ENCODE results near the gene MCF2L2.

The MCF2L2 gene

DNA sequence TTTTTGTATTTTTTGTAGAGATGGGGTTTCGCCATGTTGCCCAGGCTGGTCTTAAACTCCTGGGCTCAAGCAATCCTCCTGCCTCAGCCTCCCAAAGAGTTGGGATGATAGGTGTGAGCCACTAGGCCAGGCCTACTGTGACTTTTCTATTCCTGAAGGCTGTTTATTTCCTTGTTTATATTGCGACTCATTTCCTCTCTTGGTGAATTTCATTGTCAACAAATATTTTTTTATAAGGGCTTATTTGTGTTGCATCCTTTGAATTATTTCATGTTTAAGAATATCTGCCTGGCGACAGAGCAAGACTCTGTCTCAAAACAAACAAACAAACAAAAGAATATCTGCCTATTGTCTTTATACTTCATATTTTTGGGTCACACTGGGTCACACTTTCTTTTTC, 299.7 kb downstream of the MCF2L2 start:
- ATAC-seq, result no peak
- no peak for TF ChIP-seq ARNTL (CRISPR knock-in tag; IDR thresholded peaks at IDR 0.05; ENCODE audit: borderline replicate concordance, low read depth)
- no peak for TF ChIP-seq ZNF565 (CRISPR knock-in tag; conservative IDR thresholded peaks at IDR 0.05; ENCODE audit: low read depth)
- TF ChIP-seq ESRRG (CRISPR knock-in tag; IDR thresholded peaks at IDR 0.05), result no peak
- no peak for TF ChIP-seq GLIS3 (CRISPR knock-in tag; IDR thresholded peaks at IDR 0.05)
- TF ChIP-seq, protein P1, sequence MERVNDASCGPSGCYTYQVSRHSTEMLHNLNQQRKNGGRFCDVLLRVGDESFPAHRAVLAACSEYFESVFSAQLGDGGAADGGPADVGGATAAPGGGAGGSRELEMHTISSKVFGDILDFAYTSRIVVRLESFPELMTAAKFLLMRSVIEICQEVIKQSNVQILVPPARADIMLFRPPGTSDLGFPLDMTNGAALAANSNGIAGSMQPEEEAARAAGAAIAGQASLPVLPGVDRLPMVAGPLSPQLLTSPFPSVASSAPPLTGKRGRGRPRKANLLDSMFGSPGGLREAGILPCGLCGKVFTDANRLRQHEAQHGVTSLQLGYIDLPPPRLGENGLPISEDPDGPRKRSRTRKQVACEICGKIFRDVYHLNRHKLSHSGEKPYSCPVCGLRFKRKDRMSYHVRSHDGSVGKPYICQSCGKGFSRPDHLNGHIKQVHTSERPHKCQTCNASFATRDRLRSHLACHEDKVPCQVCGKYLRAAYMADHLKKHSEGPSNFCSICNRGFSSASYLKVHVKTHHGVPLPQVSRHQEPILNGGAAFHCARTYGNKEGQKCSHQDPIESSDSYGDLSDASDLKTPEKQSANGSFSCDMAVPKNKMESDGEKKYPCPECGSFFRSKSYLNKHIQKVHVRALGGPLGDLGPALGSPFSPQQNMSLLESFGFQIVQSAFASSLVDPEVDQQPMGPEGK (CRISPR knock-in tag; IDR thresholded peaks at IDR 0.05; ENCODE audit: borderline replicate concordance), result no peak
- TF ChIP-seq BACH2 (CRISPR knock-in tag; IDR thresholded peaks at IDR 0.05; ENCODE audit: borderline replicate concordance), result no peak
- no peak for TF ChIP-seq ZFP30 (CRISPR knock-in tag; IDR thresholded peaks at IDR 0.05)
- no peak for TF ChIP-seq TCF4 (CRISPR knock-in tag; IDR thresholded peaks at IDR 0.05; ENCODE audit: borderline replicate concordance)
- TF ChIP-seq, protein P2, sequence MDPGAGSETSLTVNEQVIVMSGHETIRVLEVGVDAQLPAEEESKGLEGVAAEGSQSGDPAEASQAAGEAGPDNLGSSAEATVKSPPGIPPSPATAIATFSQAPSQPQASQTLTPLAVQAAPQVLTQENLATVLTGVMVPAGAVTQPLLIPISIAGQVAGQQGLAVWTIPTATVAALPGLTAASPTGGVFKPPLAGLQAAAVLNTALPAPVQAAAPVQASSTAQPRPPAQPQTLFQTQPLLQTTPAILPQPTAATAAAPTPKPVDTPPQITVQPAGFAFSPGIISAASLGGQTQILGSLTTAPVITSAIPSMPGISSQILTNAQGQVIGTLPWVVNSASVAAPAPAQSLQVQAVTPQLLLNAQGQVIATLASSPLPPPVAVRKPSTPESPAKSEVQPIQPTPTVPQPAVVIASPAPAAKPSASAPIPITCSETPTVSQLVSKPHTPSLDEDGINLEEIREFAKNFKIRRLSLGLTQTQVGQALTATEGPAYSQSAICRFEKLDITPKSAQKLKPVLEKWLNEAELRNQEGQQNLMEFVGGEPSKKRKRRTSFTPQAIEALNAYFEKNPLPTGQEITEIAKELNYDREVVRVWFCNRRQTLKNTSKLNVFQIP (CRISPR knock-in tag; IDR thresholded peaks at IDR 0.05; ENCODE audit: borderline replicate concordance, low read depth), result no peak
- TF ChIP-seq, protein P3, sequence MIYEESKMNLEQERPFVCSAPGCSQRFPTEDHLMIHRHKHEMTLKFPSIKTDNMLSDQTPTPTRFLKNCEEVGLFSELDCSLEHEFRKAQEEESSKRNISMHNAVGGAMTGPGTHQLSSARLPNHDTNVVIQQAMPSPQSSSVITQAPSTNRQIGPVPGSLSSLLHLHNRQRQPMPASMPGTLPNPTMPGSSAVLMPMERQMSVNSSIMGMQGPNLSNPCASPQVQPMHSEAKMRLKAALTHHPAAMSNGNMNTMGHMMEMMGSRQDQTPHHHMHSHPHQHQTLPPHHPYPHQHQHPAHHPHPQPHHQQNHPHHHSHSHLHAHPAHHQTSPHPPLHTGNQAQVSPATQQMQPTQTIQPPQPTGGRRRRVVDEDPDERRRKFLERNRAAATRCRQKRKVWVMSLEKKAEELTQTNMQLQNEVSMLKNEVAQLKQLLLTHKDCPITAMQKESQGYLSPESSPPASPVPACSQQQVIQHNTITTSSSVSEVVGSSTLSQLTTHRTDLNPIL (CRISPR knock-in tag; IDR thresholded peaks at IDR 0.05; ENCODE audit: low read depth), result no peak
- TF ChIP-seq SNAI2 (CRISPR knock-in tag; IDR thresholded peaks at IDR 0.05), result no peak
- TF ChIP-seq TOX (CRISPR knock-in tag; IDR thresholded peaks at IDR 0.05; ENCODE audit: borderline replicate concordance), result no peak
- no peak for TF ChIP-seq CSDC2 (CRISPR knock-in tag; IDR thresholded peaks at IDR 0.05)
- no peak for TF ChIP-seq ZFP3 (CRISPR knock-in tag; IDR thresholded peaks at IDR 0.05)

Data from SK-N-SH treated with all-trans-retinoic acid at 6 μM for 48 hours (cell line).